ENCODE results near the gene RXRB. TPM values are rescaled to one million over a fixed set of nuclear protein-coding genes. Genes with fewer than 3 reads are reported as not detected.
A peak's percentile ranks its signal among the peaks of the same experiment; 100 is the strongest.

RXRB gene
- total RNA-seq (20.0 and 25.9 TPM in 2 replicates), polyA plus RNA-seq (33.1 and 34.0 TPM in 2 replicates), polyA minus RNA-seq (ENCODE audit: low replicate concordance) (44.5 and 46.2 TPM in 2 replicates)
- 28.7 and 29.7 TPM in 2 replicates for polyA plus RNA-seq (2012)

- peaks cover 24% of the 10 kb centered on the region for H3K36me3 ChIP-seq (ENCODE audit: control insufficient read depth, insufficient read depth, low read length)
- H2AFZ ChIP-seq (ENCODE audit: low read length): peak within 1 kb of the TSS; percentile 93
- peaks cover 52% of the 10 kb centered on the region for H3K79me2 ChIP-seq (ENCODE audit: control insufficient read depth, insufficient read depth, low read length)
- no peaks in the 10 kb centered on the region for H3K9me3 ChIP-seq (ENCODE audit: control insufficient read depth, insufficient read depth, low read depth, low read length)
- H3K27ac ChIP-seq (ENCODE audit: insufficient read depth, low read length): peak within 1 kb of the TSS; percentile 94
- no peak for TF ChIP-seq CTCF (conservative IDR thresholded peaks at IDR 0.05 in 1 of 2, IDR thresholded peaks at IDR 0.05 in 1 of 2; ENCODE audit: low read depth in 1 of 2, low read length in 2 of 2)
- no peak for TF ChIP-seq EZH2 (IDR thresholded peaks at IDR 0.05; ENCODE audit: low read length, missing control alignments)
- peak within 1 kb of the TSS; percentile 98 for H3K9ac ChIP-seq (ENCODE audit: insufficient read depth, low read length)
- H3K4me1 ChIP-seq (ENCODE audit: control insufficient read depth, extremely low read depth, insufficient read depth, low read length): peaks cover 30% of the 10 kb centered on the region
- no peaks in the 10 kb centered on the region for H3K27me3 ChIP-seq (ENCODE audit: control insufficient read depth, insufficient read depth, low read length)
- H3K4me3 ChIP-seq (replicated peaks in 1 of 4; ENCODE audit: control extremely low read depth in 1 of 4, insufficient read depth in 1 of 4, low read depth in 3 of 4, low read length in 4 of 4): peak within 1 kb of the TSS; percentile 67 to 97 (median 96)
- H4K20me1 ChIP-seq (ENCODE audit: control insufficient read depth, extremely low read depth, insufficient read depth, low read length): no peaks in the 10 kb centered on the region
- peak; percentile 97 to 99 for DNase-seq (ENCODE audit: low read depth in 2 of 2)
- peak within 1 kb of the TSS; percentile 99 for H3K4me2 ChIP-seq (ENCODE audit: extremely low read depth, insufficient read depth, low read length)
These were observed at the start of gene RXRB, which contains the start of gene SLC39A7 for GRCh38 chr6:33200219-33201146. Gene RXRB (minus strand): TSS chr6:33200665. CDS start chr6:33200476, 189 bp downstream. Gene SLC39A7 (plus strand): TSS chr6:33200867. CDS start chr6:33201246, 379 bp downstream.

GRCh38 chr6:33249732-33250630, 49.5 kb upstream of the RXRB start:
- Histone ChIP-seq H3K4me1 (ENCODE audit: control insufficient read depth, extremely low read depth, insufficient read depth, low read length) (peaks cover 16% of the 10 kb centered on the region), H3K4me2 (ENCODE audit: extremely low read depth, insufficient read depth, low read length) (peak overlapping the region; percentile 95), H3K36me3 (ENCODE audit: control insufficient read depth, insufficient read depth, low read length) (no peaks in the 10 kb centered on the region), H3K27me3 (ENCODE audit: control insufficient read depth, insufficient read depth, low read length) (no peaks in the 10 kb centered on the region), H3K27ac (ENCODE audit: insufficient read depth, low read length) (peak overlapping the region; percentile 94), H3K9me3 (ENCODE audit: control insufficient read depth, insufficient read depth, low read depth, low read length) (no peaks in the 10 kb centered on the region), H2AFZ (ENCODE audit: low read length) (peak overlapping the region; percentile 9), H3K9ac (ENCODE audit: insufficient read depth, low read length) (peak overlapping the region; percentile 54), H4K20me1 (ENCODE audit: control insufficient read depth, extremely low read depth, insufficient read depth, low read length) (no peaks in the 10 kb centered on the region), H3K4me3 (replicated peaks in 1 of 4; ENCODE audit: control extremely low read depth in 1 of 4, insufficient read depth in 1 of 4, low read depth in 3 of 4, low read length in 4 of 4) (peak overlapping the region; percentile 17 to 86 (median 55)), H3K79me2 (ENCODE audit: control insufficient read depth, insufficient read depth, low read length) (no peaks in the 10 kb centered on the region)
- TF ChIP-seq EZH2 (IDR thresholded peaks at IDR 0.05; ENCODE audit: low read length, missing control alignments): no peak
- no peak for TF ChIP-seq CTCF (conservative IDR thresholded peaks at IDR 0.05 in 1 of 2, IDR thresholded peaks at IDR 0.05 in 1 of 2; ENCODE audit: low read depth in 1 of 2, low read length in 2 of 2)
- DNase-seq (ENCODE audit: low read depth in 2 of 2): peak; percentile 72 to 84
